Limb (tissue), 2 donors: Measurements from ENCODE around the gene LRBA.
"Not testable (repeated sequence)": the region's sequence is repeated elsewhere in the genome, so short reads cannot be mapped to it uniquely, and the experiment has no call there.

Source experiments
- DNase-seq, 2 donors: peaks; one replicate each; pipeline ENCODE4 v3.0.0-alpha.2; 2016; ENCODE audit errors: extremely low spot score in 2 of 2

Gene LRBA

GRCh38 chr4:150510176-150510865 is 504.8 kb downstream of the LRBA start:
- DNase-seq = peak in 1 of 2 donors; percentile 63

- not testable (repeated sequence) for DNase-seq
Observed at GRCh38 chr4:150507656-150508055, 507.4 kb downstream of the LRBA start.

DNA sequence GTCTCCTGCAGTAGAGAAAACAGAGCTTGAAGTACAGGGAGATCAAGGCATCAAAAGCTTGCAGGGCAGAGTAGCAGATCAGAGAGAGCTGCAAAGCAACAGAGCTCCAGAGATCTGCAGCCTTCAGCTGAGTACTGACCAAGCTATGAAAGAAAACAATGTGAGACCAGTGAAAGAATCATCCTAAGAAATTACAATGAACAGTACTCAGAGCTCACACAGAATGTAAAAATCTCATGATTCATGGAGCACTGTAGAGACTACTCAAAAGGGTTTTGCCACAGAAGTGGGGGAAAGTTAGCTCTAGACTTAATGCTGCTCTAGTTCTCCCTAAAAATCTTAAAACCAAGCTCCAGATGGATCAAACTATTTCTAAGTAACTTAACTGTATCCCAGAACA is 513.1 kb downstream of the LRBA start:
- DNase-seq = no peak

DNA sequence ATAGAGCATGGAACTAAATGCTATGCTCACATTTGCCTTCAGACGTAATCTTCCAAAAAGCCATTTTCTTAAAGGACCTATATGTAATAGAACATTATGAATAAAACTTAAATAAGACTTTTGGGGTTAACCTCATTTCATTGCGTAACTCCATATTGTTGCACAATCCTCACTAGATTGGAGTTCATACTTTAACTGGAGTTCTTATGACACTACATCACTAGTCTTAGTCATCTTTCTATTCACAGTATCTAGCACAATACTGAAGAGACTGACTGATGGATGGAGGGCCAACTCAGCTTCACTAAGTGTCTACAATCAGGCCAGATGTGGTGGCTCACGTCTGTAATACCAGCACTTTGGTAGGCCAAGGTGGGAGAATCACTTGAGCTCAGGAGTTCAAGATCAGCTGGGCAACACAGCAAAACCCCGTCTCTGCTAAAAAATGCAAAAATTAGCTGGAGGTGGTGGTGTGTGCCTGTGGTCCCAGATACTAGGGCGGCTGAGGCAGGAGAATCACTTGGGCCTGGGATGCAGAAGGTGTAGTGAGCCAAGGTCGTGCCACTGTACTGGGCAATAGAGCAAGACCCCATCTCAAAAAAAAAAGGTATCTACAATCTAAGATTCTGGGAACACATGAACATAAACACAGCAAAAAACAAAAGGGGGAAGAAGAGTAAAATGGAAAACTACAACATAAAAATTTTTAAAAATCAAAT is 513.9 kb downstream of the LRBA start:
- no peak for DNase-seq

DNA sequence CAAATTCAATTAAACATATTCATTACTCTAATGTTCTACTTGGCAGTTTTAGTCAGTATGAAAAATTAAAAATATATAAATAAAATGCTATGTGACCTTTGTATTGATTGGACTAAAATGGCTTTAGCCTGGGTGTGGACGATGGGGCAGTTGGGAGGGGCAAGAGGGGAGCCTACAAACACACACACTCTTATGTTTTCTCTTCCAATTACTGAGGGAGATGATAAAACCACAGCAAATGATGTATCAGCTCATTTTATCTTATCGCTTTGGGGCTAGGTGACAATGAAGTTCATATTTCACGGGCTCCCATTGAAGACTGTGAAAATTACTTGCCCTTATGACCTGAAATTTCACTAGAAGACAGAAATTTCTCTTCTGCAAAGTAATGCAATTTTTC is 517.5 kb downstream of the LRBA start:
- DNase-seq = no peak

DNA sequence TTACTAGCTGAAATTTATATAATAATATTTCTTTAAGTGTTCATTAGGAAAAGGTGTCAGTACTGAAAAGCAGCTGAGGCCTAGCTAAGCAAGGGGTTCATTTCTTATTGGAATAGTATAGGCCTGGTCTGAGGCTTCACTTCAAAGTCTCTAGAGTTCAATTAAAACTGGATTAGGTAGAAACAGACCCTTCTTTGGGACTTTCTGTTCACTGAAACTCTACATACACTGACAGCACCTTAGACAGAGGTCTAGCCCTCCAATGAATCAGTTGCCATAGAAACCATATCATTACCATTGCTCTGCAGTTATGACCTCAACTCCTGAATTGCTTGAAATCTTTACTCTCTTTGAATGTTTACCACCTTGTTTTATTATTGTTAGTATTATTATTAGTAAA is 519.5 kb downstream of the LRBA start:
- no peak for DNase-seq

DNA sequence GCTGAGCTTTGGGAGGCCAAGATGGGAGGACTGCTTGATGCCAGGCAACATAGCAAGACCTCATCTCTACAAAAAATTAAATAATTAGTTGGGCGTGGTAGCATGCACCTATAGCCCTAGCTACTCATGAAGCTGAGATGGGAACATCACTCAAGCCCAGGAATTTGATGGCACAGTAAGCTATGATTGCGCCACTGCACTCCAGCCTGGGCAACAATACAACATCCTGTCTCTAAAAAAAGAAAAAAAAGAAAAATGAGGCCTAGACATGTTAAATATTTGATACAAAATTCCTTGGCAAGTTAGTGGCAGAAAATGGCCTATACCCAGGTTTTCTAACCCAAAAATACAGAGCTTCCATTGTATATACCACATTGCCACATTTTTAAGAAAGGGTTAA is 521.2 kb downstream of the LRBA start:
- DNase-seq = no peak

- no peak for DNase-seq
Observed at GRCh38 chr4:150491132-150492049, 523.7 kb downstream of the LRBA start.

DNA sequence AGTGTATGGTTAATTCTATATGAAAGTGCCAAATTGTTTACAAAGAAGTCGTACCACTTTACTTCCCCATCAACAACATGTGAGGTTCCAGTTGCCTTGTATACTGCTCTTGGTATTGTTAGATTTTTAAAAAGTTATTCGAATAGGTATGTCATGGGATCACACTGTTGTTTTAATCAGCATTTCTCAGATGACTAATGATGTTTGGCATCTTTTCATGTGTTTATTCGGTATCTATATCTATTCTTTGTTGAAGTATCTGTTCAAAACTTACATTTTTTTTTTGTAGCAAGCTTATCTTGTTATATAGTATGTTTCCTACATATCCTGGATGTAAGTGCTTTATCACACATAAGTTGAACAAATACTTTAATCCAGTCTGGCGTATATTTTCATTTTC is 532.5 kb downstream of the LRBA start:
- DNase-seq = no peak

- no peak for DNase-seq
Observed at GRCh38 chr4:150479657-150480056, 535.4 kb downstream of the LRBA start.

DNA sequence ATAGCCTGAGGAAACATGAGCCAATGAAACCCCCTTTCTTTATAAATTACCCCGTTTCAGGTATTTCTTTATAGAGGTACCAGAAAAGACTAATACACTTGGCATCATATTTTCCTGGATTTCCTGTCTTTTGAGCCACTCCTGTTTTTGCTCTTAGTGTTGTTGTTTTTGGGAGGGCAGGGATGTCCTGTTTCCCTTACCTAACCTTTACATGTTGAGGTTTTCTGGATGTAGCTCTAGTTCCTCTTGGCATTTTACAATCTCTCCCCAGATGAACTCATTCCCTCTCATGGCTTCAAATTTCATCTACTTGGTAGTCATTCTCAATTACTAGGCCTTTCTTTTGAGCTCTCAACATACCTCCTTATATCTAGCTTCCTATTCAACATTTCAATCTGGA is 537.2 kb downstream of the LRBA start:
- no peak for DNase-seq

DNA sequence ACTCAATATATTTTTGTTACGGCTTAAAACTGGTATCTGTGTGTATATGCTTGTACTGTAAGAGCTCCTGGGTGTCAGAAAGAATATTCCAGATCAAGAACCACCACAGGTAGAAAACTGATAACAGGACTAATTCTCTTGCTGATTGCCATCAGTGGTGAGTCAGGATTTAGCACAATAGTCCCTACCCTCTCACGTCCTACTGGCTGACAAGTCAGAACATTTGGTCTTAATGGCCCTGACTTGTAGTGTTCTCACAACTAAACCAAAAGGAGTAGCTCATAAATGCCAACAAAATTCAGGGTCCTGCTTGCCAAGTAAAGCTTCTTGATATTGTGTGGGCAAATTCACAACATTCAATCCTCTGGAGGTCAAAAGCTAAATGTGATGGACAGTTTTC is 538.3 kb downstream of the LRBA start:
- no peak for DNase-seq

GRCh38 chr4:150475763-150476162 is 539.3 kb downstream of the LRBA start:
- DNase-seq = no peak

- DNase-seq = no peak
Observed at GRCh38 chr4:150464523-150464922, 550.6 kb downstream of the LRBA start.

GRCh38 chr4:150462743-150463142 is 552.3 kb downstream of the LRBA start:
- DNase-seq = no peak

GRCh38 chr4:150461957-150462356 is 553.1 kb downstream of the LRBA start:
- DNase-seq = no peak

GRCh38 chr4:150457802-150458201 is 557.3 kb downstream of the LRBA start:
- no peak for DNase-seq

DNA sequence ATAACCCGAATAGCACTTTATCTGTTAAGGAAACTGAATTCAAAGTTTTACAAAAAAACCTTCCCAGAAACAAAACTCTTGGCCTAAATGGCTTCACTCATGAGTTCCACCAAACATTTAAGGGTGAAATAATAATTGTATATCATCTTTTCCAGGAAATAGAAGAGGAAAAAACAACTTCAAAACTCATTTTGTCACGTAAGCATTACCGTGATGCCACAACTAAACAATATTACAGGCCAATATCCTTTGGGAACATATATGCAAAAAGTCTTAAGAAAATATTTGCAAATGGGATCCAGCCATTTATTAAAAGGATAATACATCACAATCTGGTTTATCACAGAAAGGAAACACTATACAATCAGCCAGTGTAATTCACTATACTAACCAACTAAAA is 563.2 kb downstream of the LRBA start:
- DNase-seq = no peak

GRCh38 chr4:150447356-150447755 is 567.7 kb downstream of the LRBA start:
- no peak for DNase-seq

DNA sequence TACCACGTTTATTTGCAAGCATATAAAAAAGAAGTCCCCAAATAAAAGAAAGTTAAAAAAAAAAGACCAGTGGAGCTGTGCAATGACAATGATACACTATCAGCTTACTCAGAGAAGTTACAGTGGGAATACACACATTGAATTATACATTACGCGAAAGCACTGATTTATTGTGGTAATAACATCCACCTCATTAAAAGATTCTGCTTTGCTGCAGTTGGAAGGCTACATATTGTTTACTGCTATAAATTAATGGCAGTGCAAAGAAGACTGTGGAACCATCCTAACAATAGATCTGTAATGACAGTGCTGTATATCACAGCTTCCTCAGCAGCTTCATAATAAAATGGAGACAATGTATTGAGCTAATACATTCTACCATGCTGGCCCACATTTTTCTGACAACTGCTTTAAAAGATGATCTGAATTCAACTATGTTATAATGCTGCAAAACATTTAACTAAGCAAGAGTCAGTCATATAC is 575.6 kb downstream of the LRBA start:
- no peak for DNase-seq

- no peak for DNase-seq
Observed at GRCh38 chr4:150436598-150437370, 578.3 kb downstream of the LRBA start.
